Tibial nerve (tissue), 4 donors: ENCODE results near the gene LRP6. TPM values are rescaled to one million over a fixed set of nuclear protein-coding genes. Genes with fewer than 3 reads are reported as not detected.

ENCODE experiments used
- DNase-seq, 2 donors: peaks; one replicate each; pipeline ENCODE4 v3.0.0-alpha.2; 2019; ENCODE audit warnings: low spot score in 2 of 2
- H3K27ac ChIP-seq, 4 donors: fragments of 200-600 bp; sonication (generic) in 3 of 4; one replicate each; pipeline ENCODE4 v1.5.1; 2017 to 2019; ENCODE audit warnings: mild to moderate bottlenecking in 1 of 4
- H3K27me3 ChIP-seq, 2 donors: fragments of 200-600 bp; sonication (generic) in 1 of 2; one replicate each; pipeline versions ENCODE4 v1.5.1 to v1.6.0; 2017 to 2019
- H3K36me3 ChIP-seq, 3 donors: fragments of 200-600 bp; sonication (generic); one replicate each; pipeline ENCODE4 v1.5.1; 2018 to 2019
- H3K4me1 ChIP-seq, 4 donors: fragments of 200-600 bp; sonication (generic) in 3 of 4; one replicate each; pipeline ENCODE4 v1.5.1; 2017 to 2019
- H3K4me3 ChIP-seq, 4 donors: fragments of 200-600 bp; sonication (generic) in 3 of 4; one replicate each; pipeline ENCODE4 v1.5.1; 2017 to 2019; ENCODE audit warnings: mild to moderate bottlenecking in 1 of 4, moderate library complexity in 1 of 4
- H3K9me3 ChIP-seq, 4 donors: fragments of 200-600 bp; sonication (generic) in 3 of 4; one replicate each; pipeline ENCODE4 v1.5.1; 2017 to 2019
- CTCF ChIP-seq, 5 experiments: fragments of 200-600 bp in 3 of 5; fragments of 450-650 bp in 2 of 5; sonication (generic) in 3 of 5; IDR thresholded peaks; one replicate each; pipeline ENCODE4 v1.5.1; 2016 to 2019; ENCODE audit warnings: antibody characterized with exemption in 5 of 5, mild to moderate bottlenecking in 3 of 5, moderate library complexity in 2 of 5
- EP300 ChIP-seq, 2 donors: sonication (generic); formaldehyde crosslinking; IDR thresholded peaks; one replicate each; pipeline ENCODE4 v1.6.1; 2017; ENCODE audit warnings: antibody characterized with exemption in 2 of 2, mild to moderate bottlenecking in 1 of 2
- POLR2A ChIP-seq, 2 donors: fragments of 450-650 bp; IDR thresholded peaks; one replicate each; pipeline ENCODE4 v1.6.1; 2017; ENCODE audit warnings: antibody characterized with exemption in 2 of 2, mild to moderate bottlenecking in 2 of 2, moderate library complexity in 2 of 2
- WGBS, 2 donors: methylation state at CpG; one replicate each; pipeline ENCODE4 v1.1.5; 2018; 5-methylcytosine and 5-hydroxymethylcytosine counted together
- total RNA-seq, 4 donors: library from RNA; depleted of rRNA; stranded (reverse); fragments of >200 nt; gene quantifications; one replicate each; pipeline ENCODE4 v1.1.0, GENCODE V29; 2016

The LRP6 gene
- total RNA-seq, 4 donors from 2014 or later = 30.6 to 64.5 (median 44.9) TPM

- WGBS, 2 donors = 80 to 82% methylated on average over 4 of the region's 4 CpGs
- H3K36me3 ChIP-seq = no peaks in the 10 kb centered on the region
- no peaks in the 10 kb centered on the region for H3K27me3 ChIP-seq
- no peaks in the 10 kb centered on the region for H3K9me3 ChIP-seq
- no peak for DNase-seq
- no peak overlapping the region for H3K27ac ChIP-seq
- TF ChIP-seq POLR2A (IDR thresholded peaks at IDR 0.05) (no peak), CTCF (IDR thresholded peaks at IDR 0.05) (no peak), EP300 (IDR thresholded peaks at IDR 0.05) (no peak)
- no peak overlapping the region for H3K4me3 ChIP-seq
- H3K4me1 ChIP-seq = peaks cover 0 to 24% (median 2%) of the 10 kb centered on the region in 4 donors
These were observed 17.4 kb downstream of the LRP6 start for GRCh38 chr12:12249216-12250050.

- Histone ChIP-seq H3K27me3 (no peaks in the 10 kb centered on the region), H3K4me3 (no peak overlapping the region), H3K9me3 (no peaks in the 10 kb centered on the region), H3K36me3 (peaks cover 0 to 11% (median 0%) of the 10 kb centered on the region in 3 donors), H3K27ac (no peak overlapping the region), H3K4me1 (peaks cover 0 to 23% (median 2%) of the 10 kb centered on the region in 4 donors)
- no peak for DNase-seq
- TF ChIP-seq CTCF (IDR thresholded peaks at IDR 0.05) = no peak
- TF ChIP-seq POLR2A (IDR thresholded peaks at IDR 0.05) = no peak
- TF ChIP-seq EP300 (IDR thresholded peaks at IDR 0.05) = no peak
These were observed 19.3 kb downstream of the LRP6 start for GRCh38 chr12:12247584-12247983.

GRCh38 chr12:12244341-12244740, 22.5 kb downstream of the LRP6 start:
- Histone ChIP-seq H3K9me3 (no peaks in the 10 kb centered on the region), H3K4me3 (no peak overlapping the region), H3K27ac (no peak overlapping the region), H3K27me3 (no peaks in the 10 kb centered on the region), H3K4me1 (peaks cover 0 to 46% (median 4%) of the 10 kb centered on the region in 4 donors), H3K36me3 (peaks cover 0 to 11% (median 0%) of the 10 kb centered on the region in 3 donors)
- no peak for TF ChIP-seq POLR2A (IDR thresholded peaks at IDR 0.05)
- no peak for TF ChIP-seq CTCF (IDR thresholded peaks at IDR 0.05)
- no peak for TF ChIP-seq EP300 (IDR thresholded peaks at IDR 0.05)
- 66 to 75% methylated on average over 12 of the region's 12 CpGs for WGBS, 2 donors
- no peak for DNase-seq

DNA sequence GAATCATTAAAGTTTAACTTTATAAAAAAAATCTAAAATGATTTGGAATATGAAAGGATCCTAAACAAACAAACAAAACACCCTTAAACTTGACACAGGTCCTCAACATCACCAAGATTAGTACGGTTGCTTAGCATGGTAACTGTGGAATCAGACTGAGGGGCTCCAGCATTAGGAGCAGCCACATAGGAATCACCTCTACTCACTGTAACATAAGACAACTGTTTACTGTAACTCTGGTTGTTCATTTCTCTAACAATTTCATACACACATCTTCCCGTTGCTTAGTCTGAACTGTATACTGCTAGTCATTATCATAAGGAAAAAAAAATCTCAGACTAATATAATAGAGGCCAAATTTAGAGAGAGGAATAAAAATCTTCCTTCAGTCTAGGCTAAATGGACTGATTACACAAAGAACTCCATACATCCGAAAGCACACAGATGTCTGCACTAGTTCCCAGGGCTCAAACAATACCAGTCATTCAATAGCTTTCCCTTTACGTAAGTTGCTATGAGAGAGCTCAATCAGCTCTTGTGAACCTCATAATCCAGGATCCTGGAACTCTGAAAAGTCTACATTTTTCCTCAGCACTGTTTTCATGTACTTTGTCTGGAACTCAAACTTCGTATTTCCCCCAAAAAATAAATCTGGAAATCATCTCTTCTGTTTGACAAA, 26.0 kb downstream of the LRP6 start:
- peaks cover 0 to 6% (median 3%) of the 10 kb centered on the region in 4 donors for H3K9me3 ChIP-seq
- TF ChIP-seq CTCF (IDR thresholded peaks at IDR 0.05) (no peak), EP300 (IDR thresholded peaks at IDR 0.05) (peak in 1 of 2 donors; percentile 79), POLR2A (IDR thresholded peaks at IDR 0.05) (no peak)
- WGBS, 2 donors = 24 to 27% methylated on average over 5 of the region's 5 CpGs
- H3K36me3 ChIP-seq = peaks cover 0 to 11% (median 0%) of the 10 kb centered on the region in 3 donors
- DNase-seq = no peak
- peak overlapping the region in 3 of 4 donors; percentile 51 to 84 (median 75) for H3K27ac ChIP-seq
- no peaks in the 10 kb centered on the region for H3K27me3 ChIP-seq
- H3K4me1 ChIP-seq = peaks cover 0 to 43% (median 2%) of the 10 kb centered on the region in 4 donors
- no peak overlapping the region for H3K4me3 ChIP-seq

DNA sequence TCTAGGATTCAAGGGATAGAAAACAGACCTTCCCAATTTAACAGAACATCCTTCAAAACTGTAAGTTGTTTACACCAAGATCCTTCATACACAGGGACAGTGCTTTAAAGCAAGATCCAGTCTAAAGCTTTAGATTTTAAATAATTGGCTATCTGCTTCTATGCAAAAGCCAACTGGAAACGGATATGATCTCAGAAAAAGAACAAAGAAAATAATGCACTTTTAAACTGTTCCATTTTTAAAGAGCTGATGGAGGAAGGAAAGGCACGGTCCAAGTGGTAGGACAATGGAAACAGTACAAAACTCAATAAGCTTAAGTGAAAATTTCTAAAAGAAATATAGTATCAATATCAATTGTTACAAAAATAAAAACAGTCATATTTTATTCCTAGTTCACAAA, 27.7 kb downstream of the LRP6 start:
- H3K4me1 ChIP-seq = peaks cover 0 to 43% (median 2%) of the 10 kb centered on the region in 4 donors
- H3K36me3 ChIP-seq = peaks cover 0 to 8% (median 0%) of the 10 kb centered on the region in 3 donors
- no peak for DNase-seq
- H3K4me3 ChIP-seq = no peak overlapping the region
- WGBS, 2 donors = 60 to 62% methylated on average over 2 of the region's 2 CpGs
- peaks cover 0 to 6% (median 3%) of the 10 kb centered on the region in 4 donors for H3K9me3 ChIP-seq
- no peaks in the 10 kb centered on the region for H3K27me3 ChIP-seq
- TF ChIP-seq EP300 (IDR thresholded peaks at IDR 0.05) (no peak), CTCF (IDR thresholded peaks at IDR 0.05) (no peak), POLR2A (IDR thresholded peaks at IDR 0.05) (no peak)
- H3K27ac ChIP-seq = no peak overlapping the region
